B cell (primary cell): ENCODE results near the gene SDK1. TPM values are rescaled to one million over a fixed set of nuclear protein-coding genes. Genes with fewer than 3 reads are reported as not detected.

Experiments
- ATAC-seq: fragments of 200-7000 bp; cut with Tn5 transposase; one replicate; pipeline ENCODE4 v1.10.0; 2021; ENCODE audit warnings: low read depth, mild to moderate bottlenecking, moderate number of reproducible peaks, moderate library complexity
- CTCF ChIA-PET: fragments of 350-600 bp; sonication (Branson Sonifier 250); formaldehyde crosslinking; loops from one replicate; lab custom pipeline; 2021; ENCODE audit warnings: antibody characterized with exemption, inconsistent platforms; lab: Charles Lee
- POLR2A ChIA-PET: fragments of 350-600 bp; sonication (Branson Sonifier 250); formaldehyde crosslinking; loops from one replicate; lab custom pipeline; 2021; ENCODE audit warnings: antibody characterized with exemption; lab: Charles Lee
- DNase-seq: peaks from one replicate; pipeline ENCODE4 v3.0.0; 2013
- H2AFZ ChIP-seq: 2 replicates; pipeline ENCODE4 v1.6.1; 2012; ENCODE audit warnings: mild to moderate bottlenecking, low read depth, low read length; ENCODE audit not compliant: insufficient read depth, poor library complexity, severe bottlenecking
- H3K27ac ChIP-seq, 2 donors: 1 replicate in 1 of 2; 2 replicates in 1 of 2; pipeline ENCODE4 v1.5.1; 2012 to 2013; ENCODE audit warnings: low read length in 2 of 2, mild to moderate bottlenecking in 2 of 2, moderate library complexity in 1 of 2
- H3K27me3 ChIP-seq, 4 experiments: fragments of 200-600 bp in 1 of 4; sonication (generic) in 1 of 4; replicated peaks in 1 of 4; 1 replicate in 2 of 4; 2 replicates in 2 of 4; pipeline versions ENCODE4 v1.6.1 to v1.7.0; 2013 to 2016; ENCODE audit warnings: low read length in 3 of 4, mild to moderate bottlenecking in 2 of 4, mixed read lengths in 1 of 4, moderate library complexity in 1 of 4; ENCODE audit not compliant: insufficient read depth in 4 of 4, control insufficient read depth in 3 of 4; ENCODE audit errors: control extremely low read depth in 1 of 4
- H3K36me3 ChIP-seq, 2 experiments: replicated peaks in 1 of 2; 1 replicate in 1 of 2; 2 replicates in 1 of 2; pipeline versions ENCODE4 v1.6.1 to v1.7.1; 2013; ENCODE audit warnings: low read length in 1 of 2; ENCODE audit not compliant: insufficient read depth in 2 of 2, control insufficient read depth in 1 of 2; ENCODE audit errors: control extremely low read depth in 1 of 2, extremely low read depth in 1 of 2
- H3K4me1 ChIP-seq, 2 donors: fragments of 200-600 bp in 1 of 2; sonication (generic) in 1 of 2; 1 replicate in 1 of 2; 2 replicates in 1 of 2; pipeline versions ENCODE4 v1.5.1 to v1.6.1; 2013 to 2017; ENCODE audit warnings: low read length in 2 of 2; ENCODE audit not compliant: control insufficient read depth in 2 of 2, insufficient read depth in 2 of 2
- H3K4me2 ChIP-seq: replicated peaks from 2 replicates; pipeline ENCODE3; 2012; ENCODE audit warnings: mild to moderate bottlenecking, low read depth, low read length; ENCODE audit not compliant: poor library complexity, severe bottlenecking
- H3K4me3 ChIP-seq, 5 experiments: fragments of 200-600 bp in 1 of 5; sonication (generic) in 1 of 5; 1 replicate in 3 of 5; 2 replicates in 2 of 5; pipeline versions ENCODE4 v1.5.1 to v1.7.0; 2011 to 2016; ENCODE audit warnings: low read length in 4 of 5, mild to moderate bottlenecking in 4 of 5, low read depth in 2 of 5, control low read depth in 1 of 5, moderate library complexity in 1 of 5; ENCODE audit not compliant: insufficient read depth in 1 of 5; ENCODE audit errors: control extremely low read depth in 1 of 5, extremely low read depth in 1 of 5
- H3K79me2 ChIP-seq: fragments of 200-600 bp; sonication (generic); one replicate; pipeline ENCODE4 v1.6.0; 2016; ENCODE audit warnings: low read length; ENCODE audit not compliant: control insufficient read depth, insufficient read depth
- H3K9ac ChIP-seq: fragments of 200-600 bp; sonication (generic); 2 replicates; pipeline ENCODE4 v1.6.1; 2017; ENCODE audit warnings: mild to moderate bottlenecking, low read length, moderate library complexity
- H3K9me3 ChIP-seq, 3 donors: one replicate each; pipeline versions ENCODE4 v1.6.1 to v1.7.1; 2013; ENCODE audit warnings: low read length in 2 of 3; ENCODE audit not compliant: control insufficient read depth in 2 of 3, insufficient read depth in 1 of 3; ENCODE audit errors: control extremely low read depth in 1 of 3
- H4K20me1 ChIP-seq: 2 replicates; pipeline ENCODE4 v1.6.0; 2012; ENCODE audit warnings: mild to moderate bottlenecking, low read length; ENCODE audit not compliant: insufficient read depth, control insufficient read depth, poor library complexity, severe bottlenecking
- H3K27ac Mint-ChIP-seq: one replicate; pipeline ENCODE4 v1.8.0; 2021; ENCODE audit warnings: mixed read lengths
- H3K27me3 Mint-ChIP-seq: one replicate; pipeline ENCODE4 v1.8.0; 2021; ENCODE audit warnings: mixed read lengths
- H3K4me1 Mint-ChIP-seq: one replicate; pipeline ENCODE4 v1.8.0; 2021; ENCODE audit warnings: mixed read lengths
- H3K4me3 Mint-ChIP-seq: one replicate; pipeline ENCODE4 v1.8.0; 2021; ENCODE audit warnings: mixed read lengths
- H3K9me3 Mint-ChIP-seq: one replicate; pipeline ENCODE4 v1.8.0; 2022; ENCODE audit warnings: mixed read lengths; ENCODE audit not compliant: insufficient read depth
- CTCF ChIP-seq: fragments of 200-600 bp; IDR thresholded peaks from one replicate; pipeline ENCODE4 v1.8.0; 2022; ENCODE audit warnings: antibody characterized with exemption, mild to moderate bottlenecking
- EZH2 ChIP-seq: IDR thresholded peaks from 2 replicates; pipeline ENCODE4 v1.6.1; 2012; ENCODE audit warnings: borderline replicate concordance, low read depth, mild to moderate bottlenecking, moderate library complexity, low read length; ENCODE audit not compliant: insufficient read depth, poor library complexity, severe bottlenecking
- WGBS: methylation state at CpG from one replicate; pipeline ENCODE4 v1.1.5; 2013; ENCODE audit warnings: missing lambda C conversion rate; ENCODE audit not compliant: insufficient coverage; 5-methylcytosine and 5-hydroxymethylcytosine counted together
- intact Hi-C: fragments of 100-400 bp; cut with micrococcal nuclease; formaldehyde crosslinking; loops from one replicate; pipeline ENCODE4 v1.10.0; 2022
- polyA plus RNA-seq: library from polyadenylated mRNA; depleted of rRNA; stranded (reverse); fragments of >200 nt; gene quantifications from 2 replicates; pipeline ENCODE4 v1.2.3, GENCODE V29; 2012
- total RNA-seq, 2 donors: library from RNA; stranded (reverse); fragments of 120-200 nt in 1 of 2; gene quantifications; 1 replicate in 1 of 2; 2 replicates in 1 of 2; pipeline versions ENCODE4 v1.2.3 to v1.2.4, GENCODE V29; 2013 to 2022

SDK1 gene
- total and polyA plus RNA-seq, 2 donors (not counting 1 experiment from before 2014, with no cell fraction given), result 0.73 to 2.0 TPM

- Histone ChIP-seq H3K9me3 (no peaks in the 10 kb centered on the region), H3K4me1 (no peaks in the 10 kb centered on the region), H3K27me3 (peaks cover 0 to 10% (median 0%) of the 10 kb centered on the region in 4 experiments), H3K4me3 (no peak overlapping the region), H2AFZ (no peak overlapping the region), H3K9ac (no peak overlapping the region), H3K27ac (no peak overlapping the region), H3K4me2 (no peak overlapping the region), H3K36me3 (no peaks in the 10 kb centered on the region), H3K79me2 (no peaks in the 10 kb centered on the region), H4K20me1 (no peaks in the 10 kb centered on the region)
- Mint-ChIP-seq H3K9me3 (no peaks in the 10 kb centered on the region), H3K4me3 (no peak overlapping the region), H3K27ac (no peak overlapping the region), H3K27me3 (peaks cover 24% of the 10 kb centered on the region), H3K4me1 (no peaks in the 10 kb centered on the region)
- ChIA-PET POLR2A (no interaction called here), CTCF (no interaction called here)
- 91% methylated on average over 4 of the region's 7 CpGs for WGBS
- ATAC-seq, result no peak
- TF ChIP-seq EZH2 (no peak), CTCF (no peak)
- no peak for DNase-seq
- intact Hi-C loops, result no loop called here
Measured at GRCh38 chr7:3927446-3928110, 626.5 kb downstream of the SDK1 start.

- peaks cover 0 to 10% (median 0%) of the 10 kb centered on the region in 4 experiments for H3K27me3 ChIP-seq
- ChIA-PET CTCF (no interaction called here), POLR2A (no interaction called here)
- H3K27me3 Mint-ChIP-seq, result peaks cover 24% of the 10 kb centered on the region
- H3K27ac ChIP-seq, result no peak overlapping the region
- H3K4me2 ChIP-seq, result no peak overlapping the region
- intact Hi-C loops, result no loop called here
- no peaks in the 10 kb centered on the region for H3K9me3 Mint-ChIP-seq
- H3K27ac Mint-ChIP-seq, result no peak overlapping the region
- H3K9ac ChIP-seq, result no peak overlapping the region
- no peaks in the 10 kb centered on the region for H4K20me1 ChIP-seq
- H3K9me3 ChIP-seq, result no peaks in the 10 kb centered on the region
- no peak overlapping the region for H3K4me3 Mint-ChIP-seq
- H3K4me3 ChIP-seq, result no peak overlapping the region
- 75% methylated on average over 10 of the region's 14 CpGs for whole genome bisulfite sequencing
- DNase-seq (no peak), ATAC-seq (no peak)
- no peak overlapping the region for H2AFZ ChIP-seq
- H3K4me1 Mint-ChIP-seq, result no peaks in the 10 kb centered on the region
- H3K79me2 ChIP-seq, result no peaks in the 10 kb centered on the region
- H3K4me1 ChIP-seq, result no peaks in the 10 kb centered on the region
- no peaks in the 10 kb centered on the region for H3K36me3 ChIP-seq
- TF ChIP-seq CTCF (no peak), EZH2 (no peak)
Measured at GRCh38 chr7:3928727-3929515, 627.9 kb downstream of the SDK1 start.
